HepG2 (cell line): ENCODE measurements around the gene GRIK1. TPM values are rescaled to one million over a fixed set of nuclear protein-coding genes. Genes with fewer than 3 reads are reported as not detected.

Source experiments
- ATAC-seq: fragments of 200-7000 bp; cut with Tn5 transposase; 3 replicates; pipeline ENCODE4 v1.9.1; 2020; ENCODE audit warnings: mild to moderate bottlenecking, moderate library complexity
- BruUV-seq: library from RNA; stranded (reverse); fragments of 400-500 nt; replicated peaks from 2 replicates; lab custom pipeline; 2021; lab: Mats Ljungman, UMichigan
- CTCF ChIA-PET: fragments of 300-600 bp; formaldehyde crosslinking; extraction: SDS; loops from one replicate; lab custom pipeline; 2021; ENCODE audit warnings: low total read pairs, inconsistent platforms, low intra/inter-chr PET ratio; lab: Yijun Ruan, JAX
- POLR2A ChIA-PET: fragments of 350-600 bp; sonication (Branson Sonifier 250); formaldehyde crosslinking; loops from one replicate; lab custom pipeline; 2020; ENCODE audit warnings: antibody characterized with exemption, inconsistent platforms; lab: Yijun Ruan, JAX
- DNase-seq: peaks from one replicate; pipeline ENCODE4 v3.0.0-alpha.2; 2015; ENCODE audit warnings: low spot score
- FAIRE-seq: peaks from 3 replicates; lab custom pipeline; 2011; peaks lifted over from hg19 to GRCh38; lab: Jason Lieb, UNC
- H2AFZ ChIP-seq: one replicate; pipeline ENCODE4 v1.6.1; 2011; ENCODE audit warnings: low read length, inconsistent platforms
- H3K27ac ChIP-seq: fragments of 300-600 bp; 3 replicates; pipeline ENCODE4 v1.8.0; 2011; ENCODE audit warnings: mixed run types, mild to moderate bottlenecking, mixed read lengths, low read length, inconsistent platforms; ENCODE audit not compliant: insufficient read depth; ENCODE audit errors: extremely low read length
- H3K27me3 ChIP-seq, 2 experiments: fragments of 200-600 bp in 1 of 2; 2 replicates in 1 of 2; 3 replicates in 1 of 2; pipeline versions ENCODE4 v1.6.0 to v1.8.0; 2011; ENCODE audit warnings: low read length in 2 of 2, mild to moderate bottlenecking in 2 of 2, moderate library complexity in 2 of 2, inconsistent platforms in 1 of 2; ENCODE audit not compliant: insufficient read depth in 2 of 2, control insufficient read depth in 1 of 2
- H3K36me3 ChIP-seq, 2 experiments: fragments of 200-600 bp in 1 of 2; replicated peaks in 1 of 2; 2 replicates in 1 of 2; 3 replicates in 1 of 2; pipeline versions ENCODE4 v1.5.1 to v1.8.0; 2011; ENCODE audit warnings: low read length in 2 of 2, inconsistent platforms in 1 of 2; ENCODE audit not compliant: insufficient read depth in 2 of 2, control insufficient read depth in 1 of 2
- H3K4me1 ChIP-seq: 2 replicates; pipeline ENCODE4 v1.5.1; 2012; ENCODE audit warnings: low read length, inconsistent platforms; ENCODE audit not compliant: insufficient read depth
- H3K4me2 ChIP-seq: 2 replicates; pipeline ENCODE4 v1.6.0; 2011; ENCODE audit warnings: low read depth, low read length, inconsistent platforms
- H3K4me3 ChIP-seq, 3 experiments: fragments of 200-600 bp in 1 of 3; sonication (generic), shearing (Covaris generic) in 1 of 3; replicated peaks in 1 of 3; 2 replicates each; pipeline ENCODE4 v1.5.1; 2011 to 2016; ENCODE audit warnings: low read length in 3 of 3, inconsistent platforms in 2 of 3, low read depth in 2 of 3, mild to moderate bottlenecking in 2 of 3, control low read depth in 1 of 3, mixed read lengths in 1 of 3; ENCODE audit not compliant: insufficient read depth in 1 of 3
- H3K79me2 ChIP-seq: one replicate; pipeline ENCODE4 v1.6.1; 2011; ENCODE audit warnings: low read length, inconsistent platforms; ENCODE audit not compliant: insufficient read depth
- H3K9ac ChIP-seq: 2 replicates; pipeline ENCODE4 v1.6.0; 2011; ENCODE audit warnings: mild to moderate bottlenecking, low read depth, low read length, inconsistent platforms; ENCODE audit not compliant: insufficient read depth
- H3K9me3 ChIP-seq: 2 replicates; pipeline ENCODE4 v1.5.1; 2012; ENCODE audit warnings: mild to moderate bottlenecking, low read length
- H4K20me1 ChIP-seq: 2 replicates; pipeline ENCODE4 v1.6.0; 2011; ENCODE audit warnings: inconsistent platforms, mild to moderate bottlenecking, low read length, moderate library complexity; ENCODE audit not compliant: insufficient read depth
- EZH2 ChIP-seq: conservative IDR thresholded peaks from 2 replicates; pipeline ENCODE4 v1.6.1; 2012; ENCODE audit warnings: mild to moderate bottlenecking, low read depth, low read length, moderate library complexity
- FOSL1 ChIP-seq: sonication (generic); formaldehyde crosslinking; IDR thresholded peaks from 2 replicates; pipeline ENCODE4 v1.9.0; 2021; ENCODE audit warnings: missing genetic modification reagents, borderline replicate concordance
- HOXA9 ChIP-seq: sonication (generic); formaldehyde crosslinking; IDR thresholded peaks from 2 replicates; pipeline ENCODE4 v1.8.1; 2022; ENCODE audit warnings: missing genetic modification reagents, mild to moderate bottlenecking, moderate library complexity, borderline replicate concordance
- MAFF ChIP-seq: IDR thresholded peaks from 2 replicates; pipeline ENCODE4 v1.6.1; 2011; ENCODE audit warnings: low read depth, low read length, improper control_type of control experiment
- MAFK ChIP-seq, 2 experiments: IDR thresholded peaks in 1 of 2; conservative IDR thresholded peaks in 1 of 2; 2 replicates each; pipeline ENCODE4 v1.6.1; 2011; ENCODE audit warnings: improper control_type of control experiment in 2 of 2, low read length in 2 of 2
- NFYC ChIP-seq: IDR thresholded peaks from 2 replicates; pipeline ENCODE4 v1.6.1; 2016; ENCODE audit warnings: missing genetic modification reagents, missing compliant biosample characterization
- RFX1 ChIP-seq: fragments of 450-650 bp; IDR thresholded peaks from 2 replicates; pipeline ENCODE4 v1.6.1; 2017
- WIZ ChIP-seq: sonication (generic); formaldehyde crosslinking; IDR thresholded peaks from 2 replicates; pipeline ENCODE4 v1.5.1; 2020; ENCODE audit warnings: mild to moderate bottlenecking, missing genetic modification reagents
- ZFP37 ChIP-seq: sonication (generic); formaldehyde crosslinking; IDR thresholded peaks from 2 replicates; pipeline ENCODE4 v1.4.0; 2020; ENCODE audit warnings: missing genetic modification reagents, borderline replicate concordance
- ZNF44 ChIP-seq: sonication (generic); formaldehyde crosslinking; IDR thresholded peaks from 2 replicates; pipeline ENCODE4 v1.5.1; 2020; ENCODE audit warnings: mild to moderate bottlenecking, missing genetic modification reagents
- WGBS: methylation state at CpG from one replicate; pipeline ENCODE4 v1.1.6; 2017; ENCODE audit warnings: low lambda C conversion rate; 5-methylcytosine and 5-hydroxymethylcytosine counted together
- in situ Hi-C: cut with HindIII; loops from 2 replicates; pipeline ENCODE4 v1.10.0; 2017; ENCODE audit warnings: low pct_unique_long_range_greater_than_20kb; ENCODE audit not compliant: extremely low pct_ligation_motif_present
- intact Hi-C: fragments of 100-400 bp; cut with micrococcal nuclease; formaldehyde crosslinking; loops from one replicate; pipeline ENCODE4 v1.10.0; 2022; ENCODE audit not compliant: unreplicated experiment
- polyA plus RNA-seq, 8 experiments: library from polyadenylated mRNA; depleted of rRNA in 3 of 8; stranded (reverse) in 7 of 8; unstranded in 1 of 8; fragments of >200 nt; fragmentation: Illumina TruSeq in 4 of 8; extraction: Trizol in 4 of 8; gene quantifications; 2 replicates each; pipeline versions ENCODE4 v1.2.1 to v1.2.3, GENCODE V29; 2011 to 2016; ENCODE audit warnings: low read depth in 4 of 8, missing spikeins in 1 of 8, mixed read lengths in 1 of 8; ENCODE audit not compliant: insufficient read depth in 1 of 8
- total RNA-seq, 5 experiments: library from RNA; depleted of rRNA; stranded (reverse); fragments of >200 nt; fragmentation: Illumina TruSeq; extraction: Trizol; gene quantifications; 2 replicates each; pipeline ENCODE4 v1.2.3, GENCODE V29; 2016; ENCODE audit warnings: low read depth in 1 of 5
- TF ChIP-seq, protein P1 (sequence below): sonication (generic); formaldehyde crosslinking; IDR thresholded peaks from 2 replicates; pipeline ENCODE4 v1.5.0; 2020; ENCODE audit warnings: mild to moderate bottlenecking, missing genetic modification reagents, borderline replicate concordance
- TF ChIP-seq, protein P2 (sequence below): IDR thresholded peaks from 2 replicates; pipeline ENCODE4 v1.4.0; 2020; ENCODE audit warnings: mild to moderate bottlenecking, missing genetic modification reagents
- TF ChIP-seq, protein P3 (sequence below): IDR thresholded peaks from 2 replicates; pipeline ENCODE4 v1.6.1; 2012; ENCODE audit warnings: inconsistent platforms

GRIK1 gene
- total and polyA plus RNA-seq, 2 of the 13 experiments (the other 11 are each of a cell fraction or from before 2014, with no cell fraction given): not detected

DNA sequence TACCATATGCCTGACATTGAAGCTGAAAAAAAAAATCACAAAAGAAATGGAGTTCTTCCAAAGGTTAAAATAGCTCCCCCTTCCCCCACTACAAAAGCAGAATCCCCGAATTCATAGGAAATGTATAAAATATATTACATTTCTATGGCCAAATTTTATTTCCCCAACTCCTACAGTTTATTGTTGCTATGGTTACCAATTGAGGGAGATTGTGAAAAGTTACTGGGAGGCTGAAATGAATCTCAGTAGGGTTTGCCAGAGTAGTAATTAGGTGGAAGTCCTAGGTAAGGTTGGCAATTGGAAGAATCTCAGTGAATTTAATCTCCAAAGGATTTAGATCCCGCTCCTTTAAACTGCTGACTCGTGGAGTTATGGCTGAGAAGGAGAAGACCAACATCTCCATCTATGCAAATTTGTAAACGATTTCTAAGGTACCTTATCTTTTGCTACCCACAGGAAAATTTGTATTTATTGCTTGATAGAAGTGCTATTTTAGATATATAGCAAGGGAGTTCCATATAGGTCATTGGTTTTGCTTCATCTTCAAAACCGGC, 359.0 kb downstream of the GRIK1 start:
- H3K4me2 ChIP-seq: no peak overlapping the region
- no peaks in the 10 kb centered on the region for H3K36me3 ChIP-seq
- H3K79me2 ChIP-seq: no peaks in the 10 kb centered on the region
- no peak for ATAC-seq
- in situ Hi-C loops: no loop called here
- CTCF ChIA-PET: no interaction called here
- BruUV-seq: no TSS peak
- H4K20me1 ChIP-seq: no peaks in the 10 kb centered on the region
- POLR2A ChIA-PET: no interaction called here
- no peak overlapping the region for H3K9ac ChIP-seq
- H3K4me3 ChIP-seq: no peak overlapping the region
- no peak overlapping the region for H3K27ac ChIP-seq
- H3K9me3 ChIP-seq: no peaks in the 10 kb centered on the region
- no peak for FAIRE-seq
- intact Hi-C loops: no loop called here
- H2AFZ ChIP-seq: no peak overlapping the region
- 31% methylated on average over 5 of the region's 5 CpGs for WGBS
- no peaks in the 10 kb centered on the region for H3K27me3 ChIP-seq
- TF ChIP-seq, protein P1, sequence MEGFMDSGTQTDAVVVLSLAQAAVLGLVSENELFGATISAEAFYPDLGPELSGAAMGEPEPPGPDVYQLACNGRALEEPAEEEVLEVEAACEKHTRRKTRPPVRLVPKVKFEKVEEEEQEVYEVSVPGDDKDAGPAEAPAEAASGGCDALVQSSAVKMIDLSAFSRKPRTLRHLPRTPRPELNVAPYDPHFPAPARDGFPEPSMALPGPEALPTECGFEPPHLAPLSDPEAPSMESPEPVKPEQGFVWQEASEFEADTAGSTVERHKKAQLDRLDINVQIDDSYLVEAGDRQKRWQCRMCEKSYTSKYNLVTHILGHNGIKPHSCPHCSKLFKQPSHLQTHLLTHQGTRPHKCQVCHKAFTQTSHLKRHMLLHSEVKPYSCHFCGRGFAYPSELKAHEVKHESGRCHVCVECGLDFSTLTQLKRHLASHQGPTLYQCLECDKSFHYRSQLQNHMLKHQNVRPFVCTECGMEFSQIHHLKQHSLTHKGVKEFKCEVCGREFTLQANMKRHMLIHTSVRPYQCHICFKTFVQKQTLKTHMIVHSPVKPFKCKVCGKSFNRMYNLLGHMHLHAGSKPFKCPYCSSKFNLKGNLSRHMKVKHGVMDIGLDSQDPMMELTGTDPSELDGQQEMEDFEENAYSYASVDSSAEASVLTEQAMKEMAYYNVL (CRISPR knock-in tag): no peak
- TF ChIP-seq RFX1 (peak; percentile 31; the same call in 1 of the 2 replicates), MAFK (conservative IDR thresholded peaks at IDR 0.05 in 1 of 2, IDR thresholded peaks at IDR 0.05 in 1 of 2; ENCODE audit: low read length in 2 of 2) (peak; percentile 13 to 76; a peak in 3 of 4 replicates), MAFF (peak; percentile 67; the same call in 1 of the 2 replicates), WIZ (no peak)
- TF ChIP-seq, all 625 proteins: peak for 3
- DNase-seq: no peak
- peaks cover 10% of the 10 kb centered on the region for H3K4me1 ChIP-seq

DNA sequence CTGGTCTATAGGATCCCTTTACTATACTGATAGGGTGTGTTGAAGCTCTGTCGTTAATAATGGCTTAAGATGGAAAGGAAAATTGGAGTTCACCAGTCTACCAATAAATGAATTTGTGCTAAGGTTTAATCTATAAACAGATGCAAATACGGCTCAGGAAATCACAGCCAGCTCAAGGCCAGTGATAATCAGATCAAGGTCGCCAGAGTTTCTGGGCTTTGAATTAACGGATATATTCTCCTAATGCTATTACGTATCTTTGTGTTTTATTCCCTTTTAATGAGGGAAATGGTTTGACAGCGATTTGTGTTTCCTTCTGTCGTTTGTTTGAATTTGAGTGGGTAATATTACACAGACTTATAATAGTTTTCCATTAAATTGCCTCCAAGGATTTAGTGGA, 361.5 kb downstream of the GRIK1 start:
- no peaks in the 10 kb centered on the region for H3K9me3 ChIP-seq
- H3K27me3 ChIP-seq: no peaks in the 10 kb centered on the region
- ATAC-seq (no peak), DNase-seq (no peak), FAIRE-seq (no peak)
- CTCF ChIA-PET: no interaction called here
- TF ChIP-seq, protein P2, sequence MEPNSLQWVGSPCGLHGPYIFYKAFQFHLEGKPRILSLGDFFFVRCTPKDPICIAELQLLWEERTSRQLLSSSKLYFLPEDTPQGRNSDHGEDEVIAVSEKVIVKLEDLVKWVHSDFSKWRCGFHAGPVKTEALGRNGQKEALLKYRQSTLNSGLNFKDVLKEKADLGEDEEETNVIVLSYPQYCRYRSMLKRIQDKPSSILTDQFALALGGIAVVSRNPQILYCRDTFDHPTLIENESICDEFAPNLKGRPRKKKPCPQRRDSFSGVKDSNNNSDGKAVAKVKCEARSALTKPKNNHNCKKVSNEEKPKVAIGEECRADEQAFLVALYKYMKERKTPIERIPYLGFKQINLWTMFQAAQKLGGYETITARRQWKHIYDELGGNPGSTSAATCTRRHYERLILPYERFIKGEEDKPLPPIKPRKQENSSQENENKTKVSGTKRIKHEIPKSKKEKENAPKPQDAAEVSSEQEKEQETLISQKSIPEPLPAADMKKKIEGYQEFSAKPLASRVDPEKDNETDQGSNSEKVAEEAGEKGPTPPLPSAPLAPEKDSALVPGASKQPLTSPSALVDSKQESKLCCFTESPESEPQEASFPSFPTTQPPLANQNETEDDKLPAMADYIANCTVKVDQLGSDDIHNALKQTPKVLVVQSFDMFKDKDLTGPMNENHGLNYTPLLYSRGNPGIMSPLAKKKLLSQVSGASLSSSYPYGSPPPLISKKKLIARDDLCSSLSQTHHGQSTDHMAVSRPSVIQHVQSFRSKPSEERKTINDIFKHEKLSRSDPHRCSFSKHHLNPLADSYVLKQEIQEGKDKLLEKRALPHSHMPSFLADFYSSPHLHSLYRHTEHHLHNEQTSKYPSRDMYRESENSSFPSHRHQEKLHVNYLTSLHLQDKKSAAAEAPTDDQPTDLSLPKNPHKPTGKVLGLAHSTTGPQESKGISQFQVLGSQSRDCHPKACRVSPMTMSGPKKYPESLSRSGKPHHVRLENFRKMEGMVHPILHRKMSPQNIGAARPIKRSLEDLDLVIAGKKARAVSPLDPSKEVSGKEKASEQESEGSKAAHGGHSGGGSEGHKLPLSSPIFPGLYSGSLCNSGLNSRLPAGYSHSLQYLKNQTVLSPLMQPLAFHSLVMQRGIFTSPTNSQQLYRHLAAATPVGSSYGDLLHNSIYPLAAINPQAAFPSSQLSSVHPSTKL (CRISPR knock-in tag): no peak
- TF ChIP-seq EZH2 (no peak), ZFP37 (no peak), HOXA9 (CRISPR knock-in tag) (no peak), FOSL1 (CRISPR knock-in tag) (no peak), ZNF44 (CRISPR knock-in tag) (no peak), NFYC (CRISPR knock-in tag) (no peak)
- TF ChIP-seq, protein P3, sequence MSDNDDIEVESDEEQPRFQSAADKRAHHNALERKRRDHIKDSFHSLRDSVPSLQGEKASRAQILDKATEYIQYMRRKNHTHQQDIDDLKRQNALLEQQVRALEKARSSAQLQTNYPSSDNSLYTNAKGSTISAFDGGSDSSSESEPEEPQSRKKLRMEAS: no peak
- H3K4me1 ChIP-seq: peaks cover 10% of the 10 kb centered on the region
- POLR2A ChIA-PET: no interaction called here
- H3K4me3 ChIP-seq: no peak overlapping the region
- no peak overlapping the region for H3K9ac ChIP-seq
- no peak overlapping the region for H3K27ac ChIP-seq
- no peak overlapping the region for H3K4me2 ChIP-seq
- H4K20me1 ChIP-seq: no peaks in the 10 kb centered on the region
- in situ Hi-C loops (no loop called here), intact Hi-C loops (no loop called here)
- no peaks in the 10 kb centered on the region for H3K36me3 ChIP-seq
- no TSS peak for BruUV-seq
- no peak overlapping the region for H2AFZ ChIP-seq
- no peaks in the 10 kb centered on the region for H3K79me2 ChIP-seq
- 62% methylated on average over 7 of the region's 7 CpGs for WGBS
